ENCODE measurements around the gene MRPS27. TPM values are rescaled to one million over a fixed set of nuclear protein-coding genes. Genes with fewer than 3 reads are reported as not detected.
A peak's percentile ranks its signal among the peaks of the same experiment; 100 is the strongest.

MRPS27 gene
- total and polyA plus RNA-seq, 9 of the 15 experiments (the other 6 are each of a cell fraction or from before 2014, with no cell fraction given) = 73.6 to 144 (median 106) TPM

DNA sequence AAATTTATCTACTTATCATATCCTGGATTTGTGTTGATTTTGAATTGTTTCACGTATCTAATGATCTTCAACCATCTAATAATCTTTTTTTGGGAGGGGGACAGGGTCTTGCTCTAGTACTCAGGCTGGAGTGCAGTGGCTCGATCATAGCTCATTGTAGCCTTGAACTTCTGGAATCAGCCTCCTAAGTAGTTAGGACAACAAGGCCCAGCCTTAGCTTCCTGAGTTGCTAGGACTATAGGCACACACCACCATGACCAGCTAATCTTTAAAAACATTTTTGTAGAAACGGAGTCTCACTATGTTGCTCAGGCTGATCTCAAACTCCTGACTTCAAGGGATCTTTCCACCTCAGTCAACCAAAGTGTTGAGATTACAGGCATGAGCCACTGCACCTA, 34.6 kb downstream of the MRPS27 start:
- H3K9me3 ChIP-seq (replicated peaks; ENCODE audit: control insufficient read depth, insufficient read depth, low read depth, low read length) = no peaks in the 10 kb centered on the region
- no peak overlapping the region for H2AFZ ChIP-seq (ENCODE audit: low read depth, low read length)
- WGBS (ENCODE audit: insufficient coverage, low coverage, missing lambda C conversion rate) = 84% methylated on average over 3 of the region's 3 CpGs
- intact Hi-C loops (cut with micrococcal nuclease) (no loop called here), in situ Hi-C loops (cut with MboI) (no loop called here)
- peaks cover 18% of the 10 kb centered on the region; the same call in 2 of the 3 replicates for H3K79me2 ChIP-seq (ENCODE audit: control insufficient read depth, insufficient read depth, low read length)
- H3K9ac ChIP-seq (ENCODE audit: insufficient read depth in 1 of 2, low read depth in 2 of 2, low read length in 2 of 2) = no peak overlapping the region
- no TSS peak for BruUV-seq (replicated peaks)
- TF ChIP-seq MAFG (tag; conservative IDR thresholded peaks at IDR 0.05) (no peak), SREBF1 (IDR thresholded peaks at IDR 0.05; ENCODE audit: borderline replicate concordance, low read depth, low read length) (no peak), NR2C1 (IDR thresholded peaks at IDR 0.05) (no peak), NR2C1 (tag; IDR thresholded peaks at IDR 0.05) (no peak), POLR3A (IDR thresholded peaks at IDR 0.05; ENCODE audit: borderline replicate concordance, extremely low read depth, insufficient read depth, insufficient read length) (no peak), TEAD1 (CRISPR knock-in tag; IDR thresholded peaks at IDR 0.05) (no peak), CCAR2 (IDR thresholded peaks at IDR 0.05; ENCODE audit: low read depth, low read length) (no peak), U2AF2 (optimal IDR thresholded peaks at IDR 0.05; ENCODE audit: low read depth, low read length) (no peak), ZNF696 (CRISPR knock-in tag; conservative IDR thresholded peaks at IDR 0.05) (no peak), TEAD4 (IDR thresholded peaks at IDR 0.05; ENCODE audit: low read length) (no peak), TEAD4 (CRISPR knock-in tag; IDR thresholded peaks at IDR 0.05; ENCODE audit: borderline replicate concordance) (no peak), ERF (CRISPR knock-in tag; IDR thresholded peaks at IDR 0.05) (no peak), WHSC1 (IDR thresholded peaks at IDR 0.05; ENCODE audit: low read length) (no peak), PRMT5 (CRISPR knock-in tag; IDR thresholded peaks at IDR 0.05) (no peak), ZNF174 (CRISPR knock-in tag; IDR thresholded peaks at IDR 0.05) (no peak)
- TF ChIP-seq, protein P1, sequence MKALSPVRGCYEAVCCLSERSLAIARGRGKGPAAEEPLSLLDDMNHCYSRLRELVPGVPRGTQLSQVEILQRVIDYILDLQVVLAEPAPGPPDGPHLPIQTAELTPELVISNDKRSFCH (CRISPR knock-in tag; IDR thresholded peaks at IDR 0.05) = no peak
- TF ChIP-seq, protein P1 (tag; IDR thresholded peaks at IDR 0.05) = no peak
- TF ChIP-seq, protein P2, sequence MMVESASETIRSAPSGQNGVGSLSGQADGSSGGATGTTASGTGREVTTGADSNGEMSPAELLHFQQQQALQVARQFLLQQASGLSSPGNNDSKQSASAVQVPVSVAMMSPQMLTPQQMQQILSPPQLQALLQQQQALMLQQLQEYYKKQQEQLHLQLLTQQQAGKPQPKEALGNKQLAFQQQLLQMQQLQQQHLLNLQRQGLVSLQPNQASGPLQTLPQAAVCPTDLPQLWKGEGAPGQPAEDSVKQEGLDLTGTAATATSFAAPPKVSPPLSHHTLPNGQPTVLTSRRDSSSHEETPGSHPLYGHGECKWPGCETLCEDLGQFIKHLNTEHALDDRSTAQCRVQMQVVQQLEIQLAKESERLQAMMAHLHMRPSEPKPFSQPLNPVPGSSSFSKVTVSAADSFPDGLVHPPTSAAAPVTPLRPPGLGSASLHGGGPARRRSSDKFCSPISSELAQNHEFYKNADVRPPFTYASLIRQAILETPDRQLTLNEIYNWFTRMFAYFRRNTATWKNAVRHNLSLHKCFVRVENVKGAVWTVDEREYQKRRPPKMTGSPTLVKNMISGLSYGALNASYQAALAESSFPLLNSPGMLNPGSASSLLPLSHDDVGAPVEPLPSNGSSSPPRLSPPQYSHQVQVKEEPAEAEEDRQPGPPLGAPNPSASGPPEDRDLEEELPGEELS (CRISPR knock-in tag; IDR thresholded peaks at IDR 0.05; ENCODE audit: borderline replicate concordance) = no peak
- no peaks in the 10 kb centered on the region for H4K20me1 ChIP-seq (replicated peaks; ENCODE audit: control insufficient read depth, insufficient read depth, low read length)
- peaks cover 7 to 32% of the 10 kb centered on the region in 2 experiments; a peak in 3 of 5 replicates for H3K4me1 ChIP-seq (replicated peaks in 1 of 2; ENCODE audit: control insufficient read depth in 2 of 2, insufficient read depth in 2 of 2, low read length in 2 of 2)
- peaks cover 61% of the 10 kb centered on the region for H3K36me3 ChIP-seq (ENCODE audit: control insufficient read depth, insufficient read depth, low read length)
- no peak overlapping the region for H3K4me2 ChIP-seq (ENCODE audit: insufficient read depth, low read length)
- 0 out of 3 replicates have a peak overlapping the region, but pooled peaks have one; percentile 15 for H3K27ac ChIP-seq (ENCODE audit: extremely low read depth, low read depth, low read length)
- ATAC-seq (no peak), FAIRE-seq (no peak), DNase-seq (ENCODE audit: extremely low read depth in 1 of 4, low spot score in 3 of 4) (no peak)
- no peaks in the 10 kb centered on the region for H3K9me1 ChIP-seq (ENCODE audit: control insufficient read depth, insufficient read depth, low read length)
- H3K4me3 ChIP-seq = no peak overlapping the region
- POLR2A ChIA-PET = interaction anchor here (0.7 to 1.4 kb wide), 4 partner anchors 10 to 23 kb away, joined by 3 to 5 read pairs (median 3); no protein-coding TSS in a partner anchor
- no peaks in the 10 kb centered on the region for H3K27me3 ChIP-seq (ENCODE audit: control insufficient read depth in 2 of 2, insufficient read depth in 2 of 2, low read length in 2 of 2)
- CTCF ChIA-PET (ENCODE audit: low intra/inter-chr PET ratio) = no interaction called here
